Liver (tissue), 9 donors: ENCODE results near the gene TP53I11. TPM values are rescaled to one million over a fixed set of nuclear protein-coding genes. Genes with fewer than 3 reads are reported as not detected.

ENCODE experiments used
- DNase-seq: peaks from one replicate; pipeline ENCODE4 v3.0.0-alpha.2; 2017; ENCODE audit warnings: low spot score
- H3K27ac ChIP-seq, 2 donors: one replicate each; pipeline ENCODE4 v1.7.0; 2013; ENCODE audit warnings: inconsistent platforms in 2 of 2, low read length in 2 of 2, control low read depth in 1 of 2, low read depth in 1 of 2, mild to moderate bottlenecking in 1 of 2
- H3K27me3 ChIP-seq, 4 donors: one replicate each; pipeline versions ENCODE4 v1.6.1 to v1.7.0; 2013; ENCODE audit warnings: low read length in 3 of 4, inconsistent platforms in 1 of 4, mild to moderate bottlenecking in 1 of 4, moderate library complexity in 1 of 4; ENCODE audit not compliant: control insufficient read depth in 4 of 4, insufficient read depth in 4 of 4
- H3K36me3 ChIP-seq, 4 donors: one replicate each; pipeline versions ENCODE4 v1.6.1 to v1.7.0; 2013; ENCODE audit warnings: low read length in 3 of 4, mild to moderate bottlenecking in 3 of 4, low read depth in 1 of 4, moderate library complexity in 1 of 4; ENCODE audit not compliant: control insufficient read depth in 4 of 4, insufficient read depth in 3 of 4
- H3K4me1 ChIP-seq, 4 donors: one replicate each; pipeline versions ENCODE4 v1.6.1 to v1.7.0; 2013; ENCODE audit warnings: low read length in 3 of 4, mild to moderate bottlenecking in 3 of 4, moderate library complexity in 1 of 4; ENCODE audit not compliant: control insufficient read depth in 4 of 4, insufficient read depth in 4 of 4
- H3K4me3 ChIP-seq, 3 donors: one replicate each; pipeline versions ENCODE4 v1.6.1 to v1.7.0; 2013; ENCODE audit warnings: low read length in 3 of 3, control low read depth in 1 of 3, low read depth in 1 of 3, mild to moderate bottlenecking in 1 of 3
- H3K9ac ChIP-seq, 2 donors: one replicate each; pipeline ENCODE4 v1.7.0; 2013; ENCODE audit warnings: low read length in 2 of 2, mild to moderate bottlenecking in 2 of 2, moderate library complexity in 2 of 2, control low read depth in 1 of 2, low read depth in 1 of 2
- H3K9me3 ChIP-seq, 4 donors: one replicate each; pipeline versions ENCODE4 v1.6.1 to v1.7.0; 2013; ENCODE audit warnings: low read length in 3 of 4; ENCODE audit not compliant: control insufficient read depth in 4 of 4
- CTCF ChIP-seq: fragments of 150-350 bp; IDR thresholded peaks from 2 replicates; pipeline ENCODE4 v1.5.1; 2017; ENCODE audit warnings: improper control_type of control experiment, low read depth, low read length; ENCODE audit not compliant: missing input control
- EGR1 ChIP-seq, 2 donors: IDR thresholded peaks; 2 replicates each; pipeline ENCODE4 v1.6.1; 2016 to 2018; ENCODE audit warnings: antibody characterized with exemption in 2 of 2, low read depth in 2 of 2
- FOXA1 ChIP-seq: IDR thresholded peaks from 2 replicates; pipeline ENCODE4 v1.6.1; 2016; ENCODE audit warnings: antibody characterized with exemption
- FOXA2 ChIP-seq: IDR thresholded peaks from 2 replicates; pipeline ENCODE4 v1.6.1; 2016; ENCODE audit warnings: antibody characterized with exemption
- GABPA ChIP-seq, 2 donors: IDR thresholded peaks in 1 of 2; conservative IDR thresholded peaks in 1 of 2; 2 replicates each; pipeline ENCODE4 v1.6.1; 2016; ENCODE audit warnings: antibody characterized with exemption in 2 of 2, mild to moderate bottlenecking in 1 of 2, moderate library complexity in 1 of 2
- HNF4A ChIP-seq, 2 donors: conservative IDR thresholded peaks; 2 replicates each; pipeline ENCODE4 v1.6.1; 2016; ENCODE audit warnings: antibody characterized with exemption in 2 of 2, mild to moderate bottlenecking in 2 of 2
- HNF4G ChIP-seq: IDR thresholded peaks from 2 replicates; pipeline ENCODE4 v1.6.1; 2016; ENCODE audit warnings: antibody characterized with exemption
- JUND ChIP-seq, 2 donors: IDR thresholded peaks; 2 replicates each; pipeline ENCODE4 v1.6.1; 2016; ENCODE audit warnings: antibody characterized with exemption in 2 of 2
- MAX ChIP-seq: IDR thresholded peaks from 2 replicates; pipeline ENCODE4 v1.6.1; 2016; ENCODE audit warnings: antibody characterized with exemption
- NR2F2 ChIP-seq: IDR thresholded peaks from 2 replicates; pipeline ENCODE4 v1.6.1; 2016; ENCODE audit warnings: antibody characterized with exemption
- RAD21 ChIP-seq, 2 donors: IDR thresholded peaks; 2 replicates each; pipeline ENCODE4 v1.6.1; 2016; ENCODE audit warnings: antibody characterized with exemption in 2 of 2, mild to moderate bottlenecking in 2 of 2
- REST ChIP-seq: IDR thresholded peaks from 2 replicates; pipeline ENCODE4 v1.6.1; 2016; ENCODE audit warnings: antibody characterized with exemption, mild to moderate bottlenecking
- RXRA ChIP-seq, 2 donors: IDR thresholded peaks; 2 replicates each; pipeline ENCODE4 v1.6.1; 2017 to 2018; ENCODE audit warnings: antibody characterized with exemption in 2 of 2, mild to moderate bottlenecking in 1 of 2
- SP1 ChIP-seq: IDR thresholded peaks from 2 replicates; pipeline ENCODE4 v1.6.1; 2018; ENCODE audit warnings: antibody characterized with exemption, mild to moderate bottlenecking
- TAF1 ChIP-seq: conservative IDR thresholded peaks from 2 replicates; pipeline ENCODE4 v1.6.1; 2016; ENCODE audit warnings: antibody characterized with exemption, mild to moderate bottlenecking
- YY1 ChIP-seq: IDR thresholded peaks from 2 replicates; pipeline ENCODE4 v1.6.1; 2016; ENCODE audit warnings: antibody characterized with exemption, mild to moderate bottlenecking
- ZBTB33 ChIP-seq: IDR thresholded peaks from 2 replicates; pipeline ENCODE4 v1.6.1; 2016; ENCODE audit warnings: antibody characterized with exemption
- WGBS: extraction: QIAGEN DNeasy Blood & Tissue Kit; methylation state at CpG from one replicate; pipeline ENCODE4 v1.1.7; 2013; 5-methylcytosine and 5-hydroxymethylcytosine counted together
- polyA plus RNA-seq, 2 donors: library from polyadenylated mRNA; stranded (reverse) in 1 of 2; unstranded in 1 of 2; fragments of 200-250 nt in 1 of 2; fragments of >200 nt in 1 of 2; fragmentation: Nextera tagmentation in 1 of 2; extraction: Ambion mirVana in 1 of 2; gene quantifications; one replicate each; pipeline versions ENCODE4 v1.2.1 to v1.2.3, GENCODE V29; 2013 to 2015
- total RNA-seq, 2 donors: library from RNA; depleted of rRNA; stranded (reverse); fragments of >200 nt; gene quantifications; one replicate each; pipeline ENCODE4 v1.2.3, GENCODE V29; 2014
- TF ChIP-seq, protein P1 (sequence below): IDR thresholded peaks from 2 replicates; pipeline ENCODE4 v1.6.1; 2016; ENCODE audit warnings: antibody characterized with exemption
- donor health status: healthy.
- donor health status: healthy.
- donor health status: healthy.
- donor health status: healthy.
- donor health status: healthy.

TP53I11 gene
- total and polyA plus RNA-seq, 4 donors = 3.6 to 16.0 (median 8.3) TPM

- no peak for DNase-seq
- Histone ChIP-seq H3K9ac (no peak overlapping the region), H3K4me3 (no peak overlapping the region), H3K27ac (peak overlapping the region in 1 of 2 donors; percentile 6), H3K9me3 (no peaks in the 10 kb centered on the region), H3K4me1 (peaks cover 0 to 3% (median 0%) of the 10 kb centered on the region in 4 donors), H3K27me3 (no peaks in the 10 kb centered on the region), H3K36me3 (no peaks in the 10 kb centered on the region)
- TF ChIP-seq RAD21 (IDR thresholded peaks at IDR 0.05) (no peak), MAX (no peak), FOXA1 (no peak), GABPA (IDR thresholded peaks at IDR 0.05 in 1 of 2, conservative IDR thresholded peaks at IDR 0.05 in 1 of 2) (no peak), YY1 (no peak), RXRA (IDR thresholded peaks at IDR 0.05) (no peak), HNF4A (conservative IDR thresholded peaks at IDR 0.05) (no peak), REST (no peak), ZBTB33 (no peak), NR2F2 (no peak), HNF4G (no peak), TAF1 (no peak), EGR1 (IDR thresholded peaks at IDR 0.05; ENCODE audit: low read depth in 2 of 2) (no peak), SP1 (no peak), CTCF (no peak)
- TF ChIP-seq, protein P1, sequence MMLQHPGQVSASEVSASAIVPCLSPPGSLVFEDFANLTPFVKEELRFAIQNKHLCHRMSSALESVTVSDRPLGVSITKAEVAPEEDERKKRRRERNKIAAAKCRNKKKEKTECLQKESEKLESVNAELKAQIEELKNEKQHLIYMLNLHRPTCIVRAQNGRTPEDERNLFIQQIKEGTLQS = no peak
- 78% methylated on average over 7 of the region's 7 CpGs for WGBS
Observed at GRCh38 chr11:44943696-44944095, 7.0 kb downstream of the TP53I11 start.

DNA sequence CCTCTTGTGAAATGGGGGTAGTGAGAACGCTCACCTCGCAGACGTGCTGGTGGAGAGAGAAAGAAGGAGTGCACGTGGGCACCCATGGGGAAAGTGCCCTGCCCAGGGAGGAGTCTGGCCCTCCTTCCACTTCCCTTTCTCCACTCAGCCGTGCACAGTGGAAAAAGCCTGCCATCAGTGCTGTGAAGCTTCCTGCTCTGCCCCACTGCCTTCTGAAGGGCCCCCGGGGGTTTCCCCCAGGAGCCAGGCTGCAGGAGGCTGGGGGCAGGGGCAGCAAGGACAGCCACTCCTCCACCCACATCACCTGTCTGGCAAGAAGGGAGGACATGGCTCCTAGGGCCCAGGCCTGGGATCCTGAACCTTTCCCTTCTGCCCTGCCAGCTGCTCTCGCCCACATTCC lies 7.6 kb downstream of the TP53I11 start:
- DNase-seq = no peak
- no peaks in the 10 kb centered on the region for H3K36me3 ChIP-seq
- TF ChIP-seq JUND (IDR thresholded peaks at IDR 0.05) (no peak), ZBTB33 (no peak), TAF1 (no peak), NR2F2 (no peak), HNF4G (no peak), FOXA2 (no peak), EGR1 (IDR thresholded peaks at IDR 0.05; ENCODE audit: low read depth in 2 of 2) (no peak), RXRA (IDR thresholded peaks at IDR 0.05) (no peak), YY1 (no peak), SP1 (no peak)
- TF ChIP-seq, protein P1 = no peak
- no peaks in the 10 kb centered on the region for H3K9me3 ChIP-seq
- no peak overlapping the region for H3K4me3 ChIP-seq
- no peak overlapping the region for H3K9ac ChIP-seq
- no peak overlapping the region for H3K27ac ChIP-seq
- no peaks in the 10 kb centered on the region for H3K27me3 ChIP-seq
- peaks cover 0 to 3% (median 0%) of the 10 kb centered on the region in 4 donors for H3K4me1 ChIP-seq
- 72% methylated on average over 7 of the region's 7 CpGs for whole genome bisulfite sequencing
